ENCODE data around the gene SIK2.

SIK2 gene

DNA sequence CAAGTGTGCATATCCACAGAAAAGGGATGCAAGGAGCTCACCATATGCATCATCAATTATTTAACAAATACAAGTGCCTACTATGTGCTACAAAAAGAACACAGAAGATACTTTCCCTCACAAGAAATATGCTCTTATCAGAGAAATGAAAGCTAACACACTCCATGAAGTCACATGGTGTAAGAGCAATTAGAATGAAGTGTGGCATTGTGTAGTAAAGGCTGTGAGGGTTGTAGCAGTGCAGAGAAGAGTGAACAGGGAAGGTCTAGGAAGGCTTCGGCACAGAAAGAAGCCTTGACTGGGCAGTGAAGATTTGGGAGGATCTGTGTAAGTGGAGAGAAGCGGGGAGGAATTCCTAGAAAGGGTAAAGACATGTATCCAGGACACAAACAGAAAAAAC is 141.5 kb downstream of the SIK2 start:
- DNase-seq (ENCODE audit: low read depth), result no peak
- H3K4me3 ChIP-seq (ENCODE audit: low read depth, low read length), result no peak overlapping the region

DNA sequence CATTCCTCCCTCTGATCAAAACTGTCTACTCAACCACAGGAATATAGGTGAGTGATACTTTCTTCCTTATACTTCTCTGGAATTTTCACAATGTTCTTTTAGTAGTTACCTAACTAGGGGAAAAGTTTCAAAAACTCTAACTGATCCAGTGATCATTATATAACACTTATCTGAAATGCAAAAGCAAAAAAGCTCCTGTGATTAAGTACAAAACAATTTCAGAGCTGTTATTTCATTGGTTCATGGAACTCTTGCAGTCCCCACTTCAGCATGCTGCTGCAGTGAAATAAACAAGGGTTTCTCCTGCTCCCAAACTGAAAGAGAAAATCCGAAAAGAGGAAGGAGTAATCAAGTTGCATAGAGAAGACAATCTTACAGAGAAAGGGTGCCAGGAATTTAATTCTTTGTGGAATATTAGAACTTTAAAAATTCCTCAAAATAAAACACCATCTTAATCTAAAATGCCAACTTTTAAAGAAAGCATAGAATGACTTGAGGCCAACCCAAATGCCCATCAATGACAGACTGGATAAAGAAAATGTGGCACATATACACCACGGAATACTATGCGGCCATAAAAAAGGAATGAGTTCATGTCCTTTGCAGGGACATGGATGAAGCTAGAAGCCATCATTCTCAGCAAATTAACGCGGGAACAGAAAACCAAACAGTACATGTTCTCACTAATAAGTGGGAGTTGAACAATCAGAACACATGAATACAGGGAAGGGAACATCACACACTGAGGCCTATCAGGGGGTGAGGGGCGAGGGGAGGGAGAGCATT is 143.7 kb downstream of the SIK2 start:
- DNase-seq (ENCODE audit: low read depth), result peak; percentile 78
- no peak overlapping the region for H3K4me3 ChIP-seq (ENCODE audit: low read depth, low read length)
- TF ChIP-seq, protein P1, sequence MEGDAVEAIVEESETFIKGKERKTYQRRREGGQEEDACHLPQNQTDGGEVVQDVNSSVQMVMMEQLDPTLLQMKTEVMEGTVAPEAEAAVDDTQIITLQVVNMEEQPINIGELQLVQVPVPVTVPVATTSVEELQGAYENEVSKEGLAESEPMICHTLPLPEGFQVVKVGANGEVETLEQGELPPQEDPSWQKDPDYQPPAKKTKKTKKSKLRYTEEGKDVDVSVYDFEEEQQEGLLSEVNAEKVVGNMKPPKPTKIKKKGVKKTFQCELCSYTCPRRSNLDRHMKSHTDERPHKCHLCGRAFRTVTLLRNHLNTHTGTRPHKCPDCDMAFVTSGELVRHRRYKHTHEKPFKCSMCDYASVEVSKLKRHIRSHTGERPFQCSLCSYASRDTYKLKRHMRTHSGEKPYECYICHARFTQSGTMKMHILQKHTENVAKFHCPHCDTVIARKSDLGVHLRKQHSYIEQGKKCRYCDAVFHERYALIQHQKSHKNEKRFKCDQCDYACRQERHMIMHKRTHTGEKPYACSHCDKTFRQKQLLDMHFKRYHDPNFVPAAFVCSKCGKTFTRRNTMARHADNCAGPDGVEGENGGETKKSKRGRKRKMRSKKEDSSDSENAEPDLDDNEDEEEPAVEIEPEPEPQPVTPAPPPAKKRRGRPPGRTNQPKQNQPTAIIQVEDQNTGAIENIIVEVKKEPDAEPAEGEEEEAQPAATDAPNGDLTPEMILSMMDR (conservative IDR thresholded peaks at IDR 0.05; ENCODE audit: low read depth, low read length), result no peak

More for the DNA sequence above, 141.5 kb downstream of the SIK2 start:
- TF ChIP-seq, protein P1 (conservative IDR thresholded peaks at IDR 0.05; ENCODE audit: low read depth, low read length), result no peak

DNA sequence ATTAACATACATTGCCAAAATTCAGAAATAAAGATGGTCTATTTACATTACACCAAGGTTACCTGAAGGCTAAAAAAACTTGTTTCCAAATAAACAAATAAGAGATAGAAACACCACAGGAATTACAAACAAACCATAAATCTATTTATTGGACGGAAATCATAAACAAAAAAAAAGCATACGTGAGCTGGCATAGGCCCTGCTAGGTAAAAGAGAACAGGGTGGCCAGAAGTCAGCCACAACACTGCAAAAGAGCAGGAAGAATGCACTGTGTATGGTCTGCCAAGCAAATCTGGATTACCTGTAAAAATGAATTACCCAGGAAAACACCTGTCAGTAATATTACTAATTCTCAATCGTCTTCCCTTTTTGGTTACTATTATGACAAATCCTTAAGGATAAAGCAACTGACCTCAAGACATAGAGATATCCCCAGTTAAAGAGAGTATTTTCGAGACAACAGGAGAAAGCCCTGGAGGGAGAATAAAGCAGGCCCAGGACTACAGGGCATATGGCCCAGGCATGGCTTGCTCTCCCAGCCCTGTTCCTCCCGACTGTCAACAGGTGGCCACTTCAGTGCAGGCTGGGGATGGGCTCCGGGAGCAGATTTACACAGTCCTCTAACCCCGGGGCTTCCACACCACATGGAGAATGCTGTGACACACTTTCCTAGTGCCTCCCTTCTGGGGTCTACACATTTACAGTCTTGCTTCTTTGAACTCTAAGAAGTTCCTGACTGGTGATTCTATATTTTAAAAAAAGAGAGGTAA is 146.0 kb downstream of the SIK2 start:
- DNase-seq (ENCODE audit: low read depth), result no peak
- no peak overlapping the region for H3K4me3 ChIP-seq (ENCODE audit: low read depth, low read length)
- TF ChIP-seq, protein P1 (conservative IDR thresholded peaks at IDR 0.05; ENCODE audit: low read depth, low read length), result no peak

DNA sequence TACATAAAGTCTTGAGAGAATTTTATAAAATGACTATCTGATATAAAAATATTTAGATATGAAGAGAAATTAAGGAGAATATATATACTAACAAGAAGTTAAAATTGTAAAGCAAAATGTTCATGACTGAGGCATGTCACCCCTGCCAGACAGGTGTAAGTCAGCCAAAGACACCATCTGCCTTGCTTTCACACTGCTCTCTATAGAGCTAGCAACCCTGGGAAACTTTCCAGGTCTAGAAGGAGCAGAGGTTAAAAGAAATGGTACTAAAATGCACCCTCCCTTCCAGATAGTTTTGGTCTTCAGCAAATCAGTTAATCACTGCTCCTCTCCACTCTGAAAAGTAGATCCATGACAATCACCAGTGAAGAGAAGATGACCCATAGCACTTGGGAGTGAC is 147.4 kb downstream of the SIK2 start:
- DNase-seq (ENCODE audit: low read depth), result no peak
- H3K4me3 ChIP-seq (ENCODE audit: low read depth, low read length), result no peak overlapping the region
- TF ChIP-seq, protein P1 (conservative IDR thresholded peaks at IDR 0.05; ENCODE audit: low read depth, low read length), result no peak

DNA sequence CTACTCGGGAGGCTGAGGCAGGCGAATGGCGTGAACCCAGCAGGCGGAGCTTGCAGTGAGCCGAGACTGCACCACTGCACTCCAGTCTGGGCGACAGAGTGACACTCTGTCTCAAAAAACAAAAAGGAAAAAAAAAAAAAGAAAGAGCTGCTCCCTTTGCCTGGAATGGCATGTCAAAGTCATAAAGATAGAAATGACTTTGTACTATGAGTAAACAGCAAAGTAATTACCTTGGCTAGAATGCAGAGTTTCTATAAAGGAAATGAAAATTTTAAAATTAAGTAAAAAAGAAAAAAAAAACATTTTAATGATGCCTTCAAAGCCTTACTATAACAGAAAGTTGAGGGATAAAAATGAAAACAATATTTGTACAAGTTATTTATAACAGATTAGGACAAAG is 153.8 kb downstream of the SIK2 start:
- no peak for DNase-seq (ENCODE audit: low read depth)
- TF ChIP-seq, protein P1 (conservative IDR thresholded peaks at IDR 0.05; ENCODE audit: low read depth, low read length), result no peak
- no peak overlapping the region for H3K4me3 ChIP-seq (ENCODE audit: low read depth, low read length)

DNA sequence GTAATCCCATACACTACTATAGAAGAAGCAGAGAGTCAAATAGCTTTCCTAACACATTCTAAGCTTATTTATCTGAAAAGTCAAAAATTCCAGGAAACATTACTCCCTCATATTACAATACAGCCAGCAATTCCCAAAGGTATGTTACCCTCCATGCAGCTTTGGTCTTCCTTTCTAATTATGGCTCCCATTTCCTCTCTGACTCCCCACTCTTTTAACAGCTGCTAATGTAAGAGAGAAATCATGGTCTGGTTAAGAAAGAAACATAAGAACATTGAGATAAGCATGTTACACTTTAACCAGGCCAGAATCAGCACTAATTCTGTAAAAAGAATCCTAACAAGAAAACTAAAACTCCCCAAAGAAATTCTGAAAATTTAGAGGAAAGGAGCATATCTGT is 157.1 kb downstream of the SIK2 start:
- DNase-seq (ENCODE audit: low read depth), result no peak
- H3K4me3 ChIP-seq (ENCODE audit: low read depth, low read length), result no peak overlapping the region
- TF ChIP-seq, protein P1 (conservative IDR thresholded peaks at IDR 0.05; ENCODE audit: low read depth, low read length), result no peak

All from choroid plexus epithelial cell (primary cell).